Testis (tissue), 3 donors: ENCODE results near the gene TNRC6B. TPM values are rescaled to one million over a fixed set of nuclear protein-coding genes. Genes with fewer than 3 reads are reported as not detected.
"Not testable (repeated sequence)": the region's sequence is repeated elsewhere in the genome, so short reads cannot be mapped to it uniquely, and the experiment has no call there.

Experiments used
- DNase-seq: peaks from one replicate; pipeline ENCODE4 v3.0.0-alpha.2; 2019
- H3K27ac ChIP-seq, 2 donors: fragments of 200-600 bp; sonication (generic); one replicate each; pipeline ENCODE4 v1.5.1; 2019
- H3K27me3 ChIP-seq: fragments of 200-600 bp; sonication (generic); one replicate; pipeline ENCODE4 v1.5.1; 2019
- H3K36me3 ChIP-seq: fragments of 200-600 bp; sonication (generic); one replicate; pipeline ENCODE4 v1.5.1; 2017; ENCODE audit warnings: low read depth; ENCODE audit errors: missing control alignments
- H3K4me1 ChIP-seq: fragments of 200-600 bp; sonication (generic); one replicate; pipeline ENCODE4 v1.5.1; 2019
- H3K4me3 ChIP-seq, 2 donors: fragments of 200-600 bp; sonication (generic); one replicate each; pipeline ENCODE4 v1.5.1; 2017 to 2019
- H3K9me3 ChIP-seq: fragments of 200-600 bp; sonication (generic); one replicate; pipeline ENCODE4 v1.5.1; 2017
- POLR2A ChIP-seq: fragments of 450-650 bp; IDR thresholded peaks from one replicate; pipeline ENCODE4 v1.6.1; 2017; ENCODE audit warnings: antibody characterized with exemption, mild to moderate bottlenecking, moderate library complexity
- WGBS, 2 donors: methylation state at CpG; one replicate each; pipeline ENCODE4 v1.1.5; 2018; 5-methylcytosine and 5-hydroxymethylcytosine counted together
- intact Hi-C: fragments of 100-400 bp; cut with DNase I; formaldehyde crosslinking; loops from one replicate; pipeline ENCODE4 v1.15.1; 2023; ENCODE audit warnings: low total_unique reads
- polyA plus RNA-seq: library from polyadenylated mRNA; stranded (reverse); fragments of 350-450 nt; fragmentation: Illumina TruSeq; extraction: RNeasy Lipid Tissue Mini Kit (QIAGEN cat#74804); gene quantifications from one replicate; pipeline ENCODE4 v1.2.3, GENCODE V29; 2014; ENCODE audit warnings: low read depth, low replicate concordance; ENCODE audit not compliant: insufficient read depth
- total RNA-seq, 2 donors: library from RNA; depleted of rRNA; stranded (reverse); fragments of >200 nt; gene quantifications; one replicate each; pipeline ENCODE4 v1.2.3, GENCODE V29; 2016
- TF ChIP-seq, protein P1 (sequence below), 3 experiments: fragments of 450-650 bp in 2 of 3; fragments of 200-600 bp in 1 of 3; sonication (generic) in 1 of 3; IDR thresholded peaks; one replicate each; pipeline ENCODE4 v1.5.1; 2016 to 2019; ENCODE audit warnings: antibody characterized with exemption in 3 of 3, mild to moderate bottlenecking in 2 of 3, moderate library complexity in 1 of 3

TNRC6B gene
- total and polyA plus RNA-seq, 3 donors from 2014 or later: 49.2 to 122 (median 79.7) TPM

DNA sequence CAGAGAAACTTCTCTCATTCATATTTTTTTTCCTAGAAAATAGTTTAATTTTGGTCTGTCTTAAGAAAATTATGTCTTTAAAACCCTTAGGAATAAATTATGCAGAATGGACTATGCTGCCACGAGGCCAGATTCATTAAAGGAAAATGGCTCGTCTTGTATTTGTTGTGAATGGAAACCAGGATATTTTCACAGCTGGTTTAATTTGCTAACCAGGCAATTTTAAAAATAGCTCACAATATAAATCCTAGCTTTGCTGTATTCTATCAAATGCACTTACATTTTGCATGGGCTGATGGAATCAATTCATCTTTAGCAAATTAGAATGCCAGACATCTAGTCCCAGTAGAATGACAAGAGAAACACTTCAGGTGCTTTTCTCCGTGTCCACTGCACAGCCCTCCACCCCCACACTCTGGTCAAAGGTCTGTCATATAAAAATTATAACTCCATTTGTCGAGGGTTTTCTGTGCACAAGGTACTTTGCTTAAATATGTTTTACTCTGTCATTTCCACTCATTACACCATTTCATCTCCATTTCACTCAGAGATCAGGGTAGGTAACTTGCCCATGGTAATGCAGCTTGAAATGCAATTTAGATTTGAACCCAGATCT, 20.3 kb upstream of the TNRC6B start:
- WGBS, 2 donors: 51 to 63% methylated on average over 4 of the region's 4 CpGs
- no peak for TF ChIP-seq POLR2A
- TF ChIP-seq, protein P1, sequence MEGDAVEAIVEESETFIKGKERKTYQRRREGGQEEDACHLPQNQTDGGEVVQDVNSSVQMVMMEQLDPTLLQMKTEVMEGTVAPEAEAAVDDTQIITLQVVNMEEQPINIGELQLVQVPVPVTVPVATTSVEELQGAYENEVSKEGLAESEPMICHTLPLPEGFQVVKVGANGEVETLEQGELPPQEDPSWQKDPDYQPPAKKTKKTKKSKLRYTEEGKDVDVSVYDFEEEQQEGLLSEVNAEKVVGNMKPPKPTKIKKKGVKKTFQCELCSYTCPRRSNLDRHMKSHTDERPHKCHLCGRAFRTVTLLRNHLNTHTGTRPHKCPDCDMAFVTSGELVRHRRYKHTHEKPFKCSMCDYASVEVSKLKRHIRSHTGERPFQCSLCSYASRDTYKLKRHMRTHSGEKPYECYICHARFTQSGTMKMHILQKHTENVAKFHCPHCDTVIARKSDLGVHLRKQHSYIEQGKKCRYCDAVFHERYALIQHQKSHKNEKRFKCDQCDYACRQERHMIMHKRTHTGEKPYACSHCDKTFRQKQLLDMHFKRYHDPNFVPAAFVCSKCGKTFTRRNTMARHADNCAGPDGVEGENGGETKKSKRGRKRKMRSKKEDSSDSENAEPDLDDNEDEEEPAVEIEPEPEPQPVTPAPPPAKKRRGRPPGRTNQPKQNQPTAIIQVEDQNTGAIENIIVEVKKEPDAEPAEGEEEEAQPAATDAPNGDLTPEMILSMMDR (IDR thresholded peaks at IDR 0.05): no peak
- DNase-seq: no peak
- Histone ChIP-seq H3K9me3 (no peaks in the 10 kb centered on the region), H3K36me3 (no peaks in the 10 kb centered on the region), H3K4me1 (no peaks in the 10 kb centered on the region), H3K27ac (peak overlapping the region in 1 of 2 donors; percentile 64), H3K27me3 (no peaks in the 10 kb centered on the region), H3K4me3 (no peak overlapping the region)
- intact Hi-C loops: no loop called here

DNA sequence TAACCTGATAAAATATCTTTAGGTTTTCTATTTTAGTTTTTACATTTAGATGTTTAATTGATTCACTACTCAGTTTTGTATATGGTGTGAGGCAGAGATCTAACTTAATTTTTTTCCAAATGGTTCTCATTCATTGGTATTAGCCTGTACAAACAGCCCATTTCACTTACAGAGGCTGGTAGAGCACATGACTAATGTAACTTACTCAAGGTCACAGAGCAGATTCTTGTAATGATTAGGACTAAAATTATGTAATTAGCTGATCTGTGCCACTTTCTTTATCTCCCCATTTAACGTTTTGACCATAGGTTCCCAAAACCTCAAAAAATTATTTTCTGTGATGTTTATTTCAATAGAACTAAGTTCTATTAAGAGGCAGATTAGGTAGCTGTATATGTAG, 16.5 kb upstream of the TNRC6B start:
- H3K4me1 ChIP-seq: no peaks in the 10 kb centered on the region
- no peak for TF ChIP-seq POLR2A
- TF ChIP-seq, protein P1 (IDR thresholded peaks at IDR 0.05): no peak
- no peak for DNase-seq
- intact Hi-C loops: no loop called here
- WGBS, 2 donors: 44 to 62% methylated on average over 1 of the region's 1 CpG
- H3K9me3 ChIP-seq: no peaks in the 10 kb centered on the region
- no peak overlapping the region for H3K27ac ChIP-seq
- H3K36me3 ChIP-seq: no peaks in the 10 kb centered on the region
- no peaks in the 10 kb centered on the region for H3K27me3 ChIP-seq
- H3K4me3 ChIP-seq: no peak overlapping the region

DNA sequence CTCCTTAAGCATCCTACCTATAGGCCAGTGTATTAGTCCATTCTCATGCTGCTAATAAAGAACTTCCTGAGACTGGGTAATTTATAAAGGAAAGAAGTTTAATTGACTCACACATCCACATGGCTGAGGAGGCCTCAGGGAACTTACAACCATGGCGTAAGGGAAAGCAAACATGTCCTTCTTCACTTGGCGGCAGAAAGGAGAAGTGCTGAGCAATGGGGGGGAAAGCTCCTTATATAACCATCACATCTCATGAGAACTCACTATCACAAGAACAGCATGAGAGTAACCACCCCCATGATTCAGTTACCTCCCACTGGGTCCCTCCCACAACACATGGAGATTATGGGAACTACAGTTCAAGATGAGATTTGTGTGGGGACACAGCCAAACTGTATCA, 12.2 kb upstream of the TNRC6B start:
- WGBS, 2 donors: 94 to 100% methylated on average over 2 of the region's 2 CpGs
- H3K36me3 ChIP-seq, H3K9me3 ChIP-seq, H3K27ac ChIP-seq, intact Hi-C loops, H3K4me3 ChIP-seq, DNase-seq, H3K27me3 ChIP-seq, H3K4me1 ChIP-seq: not testable (repeated sequence)

DNA sequence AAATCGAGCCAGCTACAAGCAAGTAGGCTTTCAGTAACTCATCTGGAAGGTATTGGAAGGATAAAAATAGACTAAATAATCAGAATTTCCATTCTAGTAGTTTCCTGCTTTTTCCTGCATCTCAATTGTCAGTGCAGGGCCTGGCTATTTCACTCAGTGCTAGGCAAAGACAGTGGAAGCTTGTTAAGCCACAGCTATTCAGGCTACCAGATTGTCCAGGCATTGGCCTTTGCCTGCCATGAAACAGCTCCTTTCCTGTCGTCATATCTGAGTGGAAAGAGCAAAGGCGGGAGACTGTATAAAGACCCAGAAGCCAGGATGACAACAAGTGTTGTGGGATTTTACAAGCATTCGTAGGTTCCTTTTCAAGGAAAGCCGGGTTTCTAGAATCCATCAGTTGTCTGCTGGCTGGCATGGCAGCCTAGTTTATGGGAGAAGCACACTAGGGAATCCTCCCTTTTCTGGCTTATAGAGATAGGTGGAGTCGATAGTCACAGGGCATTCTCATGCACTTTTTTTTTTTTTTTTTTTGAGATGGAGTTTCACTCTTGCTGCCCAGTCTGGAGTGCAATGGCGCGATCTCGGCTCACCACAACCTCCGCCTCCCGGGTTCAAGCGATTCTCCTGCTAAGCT, 2.0 kb upstream of the TNRC6B start:
- intact Hi-C loops: no loop called here
- Histone ChIP-seq H3K9me3 (no peaks in the 10 kb centered on the region), H3K36me3 (no peaks in the 10 kb centered on the region), H3K27ac (peak overlapping the region; percentile 43 to 86), H3K27me3 (no peaks in the 10 kb centered on the region), H3K4me1 (peaks cover 26% of the 10 kb centered on the region), H3K4me3 (no peak overlapping the region)
- DNase-seq: no peak
- WGBS, 2 donors: 79% methylated on average over 12 of the region's 12 CpGs
- TF ChIP-seq POLR2A: no peak
- TF ChIP-seq, protein P1 (IDR thresholded peaks at IDR 0.05): no peak

DNA sequence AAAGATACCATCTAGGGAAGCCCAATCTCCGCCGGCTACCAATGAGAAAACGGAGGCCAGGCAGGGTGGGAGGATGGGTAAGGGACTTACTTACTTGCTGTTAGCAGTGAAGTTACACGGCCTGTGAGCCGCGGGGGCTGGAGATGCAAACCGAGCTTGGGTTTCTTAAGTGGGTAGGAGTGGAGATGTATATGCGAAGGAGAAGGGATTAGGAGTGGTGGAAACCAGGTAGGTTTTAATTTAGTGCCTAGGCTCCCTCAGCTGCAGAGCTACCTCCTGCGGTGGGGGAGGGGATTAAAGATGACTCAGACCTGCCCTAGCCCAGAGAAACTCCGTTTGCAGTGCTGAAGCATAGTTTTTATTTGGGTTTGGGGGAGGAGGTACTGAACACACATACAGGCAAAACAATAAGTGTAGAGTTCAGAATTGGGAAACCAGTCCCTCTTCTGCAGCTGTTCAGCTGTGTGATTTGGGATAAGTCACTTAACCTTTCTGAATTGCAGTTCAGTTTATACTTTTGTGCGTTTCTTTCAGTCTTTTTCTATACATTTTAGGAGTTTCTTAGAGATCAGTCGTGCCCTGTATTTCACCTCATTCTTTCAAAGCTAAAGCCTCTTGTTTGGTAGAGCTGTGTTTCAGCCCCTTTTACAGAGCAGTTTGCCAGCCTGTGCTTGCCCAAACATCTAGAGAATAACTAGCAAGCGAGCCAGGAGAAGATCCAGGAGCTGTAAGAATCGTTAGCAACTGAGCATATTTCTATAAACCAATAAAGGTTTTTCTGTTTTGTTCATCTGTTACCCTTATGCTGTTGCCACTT, 596 bp upstream of the TNRC6B start:
- Histone ChIP-seq H3K36me3 (no peaks in the 10 kb centered on the region), H3K27me3 (no peaks in the 10 kb centered on the region), H3K9me3 (no peaks in the 10 kb centered on the region), H3K4me3 (peak overlapping the region; percentile 63 to 80), H3K27ac (peak overlapping the region; percentile 3 to 86), H3K4me1 (peaks cover 26% of the 10 kb centered on the region)
- TF ChIP-seq, protein P1 (IDR thresholded peaks at IDR 0.05): no peak
- no peak for TF ChIP-seq POLR2A
- peak; percentile 43 for DNase-seq
- intact Hi-C loops: no loop called here
- WGBS, 2 donors: 13 to 15% methylated on average over 14 of the region's 14 CpGs
